Gastrocnemius medialis (tissue), 4 donors: ENCODE measurements around the gene ITCH.

Source experiments
- POLR2A ChIP-seq, 2 donors: fragments of 450-650 bp; IDR thresholded peaks; one replicate each; pipeline ENCODE4 v1.6.1; 2017; ENCODE audit warnings: antibody characterized with exemption in 2 of 2, mild to moderate bottlenecking in 2 of 2, moderate library complexity in 2 of 2
- TF ChIP-seq, protein P1 (sequence below), 5 experiments: fragments of 450-650 bp in 3 of 5; fragments of 200-600 bp in 2 of 5; sonication (generic) in 2 of 5; IDR thresholded peaks in 4 of 5; conservative IDR thresholded peaks in 1 of 5; 1 replicate in 4 of 5; 2 replicates in 1 of 5; pipeline ENCODE4 v1.5.1; 2016 to 2019; ENCODE audit warnings: antibody characterized with exemption in 5 of 5, mild to moderate bottlenecking in 3 of 5, moderate library complexity in 3 of 5

DNA sequence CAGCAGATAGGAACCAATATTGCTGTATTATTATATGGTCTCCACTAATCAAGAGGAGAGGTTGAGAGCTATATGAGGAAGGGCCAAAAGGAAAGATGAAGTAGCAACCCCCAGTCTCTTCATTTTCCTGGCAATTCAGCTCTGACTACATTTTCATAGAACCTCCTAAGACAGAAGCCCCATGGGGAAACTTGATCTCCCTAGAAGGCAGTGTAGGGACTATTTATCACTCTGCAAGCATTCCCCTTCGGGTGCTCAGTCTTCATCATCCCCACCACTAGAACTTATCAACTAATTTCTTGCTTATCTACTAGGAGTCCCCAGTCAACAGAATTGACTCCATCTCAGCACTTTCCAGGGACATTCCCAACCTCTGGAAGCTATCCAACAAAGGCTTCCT, 25.5 kb upstream of the ITCH start:
- TF ChIP-seq, protein P1, sequence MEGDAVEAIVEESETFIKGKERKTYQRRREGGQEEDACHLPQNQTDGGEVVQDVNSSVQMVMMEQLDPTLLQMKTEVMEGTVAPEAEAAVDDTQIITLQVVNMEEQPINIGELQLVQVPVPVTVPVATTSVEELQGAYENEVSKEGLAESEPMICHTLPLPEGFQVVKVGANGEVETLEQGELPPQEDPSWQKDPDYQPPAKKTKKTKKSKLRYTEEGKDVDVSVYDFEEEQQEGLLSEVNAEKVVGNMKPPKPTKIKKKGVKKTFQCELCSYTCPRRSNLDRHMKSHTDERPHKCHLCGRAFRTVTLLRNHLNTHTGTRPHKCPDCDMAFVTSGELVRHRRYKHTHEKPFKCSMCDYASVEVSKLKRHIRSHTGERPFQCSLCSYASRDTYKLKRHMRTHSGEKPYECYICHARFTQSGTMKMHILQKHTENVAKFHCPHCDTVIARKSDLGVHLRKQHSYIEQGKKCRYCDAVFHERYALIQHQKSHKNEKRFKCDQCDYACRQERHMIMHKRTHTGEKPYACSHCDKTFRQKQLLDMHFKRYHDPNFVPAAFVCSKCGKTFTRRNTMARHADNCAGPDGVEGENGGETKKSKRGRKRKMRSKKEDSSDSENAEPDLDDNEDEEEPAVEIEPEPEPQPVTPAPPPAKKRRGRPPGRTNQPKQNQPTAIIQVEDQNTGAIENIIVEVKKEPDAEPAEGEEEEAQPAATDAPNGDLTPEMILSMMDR (IDR thresholded peaks at IDR 0.05 in 4 of 5, conservative IDR thresholded peaks at IDR 0.05 in 1 of 5), result no peak
- no peak for TF ChIP-seq POLR2A (IDR thresholded peaks at IDR 0.05)
